Measurements from ENCODE around the gene IFIT1.
"Not testable (repeated sequence)": the region's sequence is repeated elsewhere in the genome, so short reads cannot be mapped to it uniquely, and the experiment has no call there.

The IFIT1 gene

DNA sequence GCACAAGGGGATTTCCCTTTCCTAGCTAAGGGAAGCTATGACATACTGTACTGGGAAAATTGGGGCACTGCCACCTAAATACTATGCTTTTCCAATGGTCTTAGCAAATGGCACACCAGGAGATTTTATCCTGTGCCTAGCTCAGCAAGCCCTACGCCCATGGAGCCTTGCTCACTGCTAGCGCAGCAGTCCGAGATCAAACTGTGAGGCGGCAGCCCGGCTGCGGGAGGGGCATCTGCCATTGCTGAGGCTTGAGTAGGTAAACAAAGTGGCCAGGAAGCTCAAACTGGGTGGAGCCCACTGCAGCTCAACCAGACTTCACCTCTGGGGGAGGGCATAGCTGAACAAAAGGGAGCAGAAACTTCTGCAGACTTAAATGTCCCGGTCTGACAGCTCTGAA, 52.4 kb downstream of the IFIT1 start:
- DNase-seq, result not testable (repeated sequence)

DNA sequence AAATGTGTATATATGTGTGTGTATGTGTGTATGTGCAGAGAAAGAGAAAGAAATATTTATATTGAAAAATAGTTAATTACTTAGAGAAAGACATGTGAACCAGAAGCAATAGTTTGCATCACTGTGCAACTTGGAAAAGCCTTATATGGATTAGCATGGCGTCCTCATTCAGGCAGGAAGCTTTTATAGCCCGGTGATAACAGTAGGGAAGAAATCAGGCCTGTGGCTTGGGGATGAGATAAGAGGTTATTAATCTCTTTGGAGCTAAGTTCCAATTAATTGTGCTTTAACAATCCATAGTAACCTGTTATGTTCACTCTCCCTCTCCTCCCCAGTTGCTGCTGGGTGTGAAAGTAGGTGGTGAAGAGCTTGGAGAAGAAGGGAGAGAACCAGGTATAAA, 58.5 kb downstream of the IFIT1 start:
- no peak for DNase-seq

DNA sequence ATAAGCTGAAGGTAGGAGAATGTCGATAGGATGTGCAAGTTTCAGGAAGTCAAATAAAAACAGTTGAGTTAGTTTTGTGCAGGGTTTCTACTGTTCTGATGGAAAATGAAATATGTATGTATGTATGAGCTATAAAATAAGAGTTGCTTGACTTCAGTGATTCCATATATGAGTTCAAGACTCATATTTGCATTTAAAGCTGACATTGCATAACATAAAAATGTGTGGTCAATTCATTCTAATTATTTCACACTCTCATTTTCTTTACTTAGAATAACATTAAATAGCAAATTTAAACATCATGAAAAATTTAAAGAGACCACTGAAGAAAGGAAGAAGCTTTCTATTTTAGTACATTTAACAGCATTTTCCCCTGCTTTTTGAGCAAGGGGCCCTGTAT, 59.8 kb downstream of the IFIT1 start:
- DNase-seq, result no peak

DNA sequence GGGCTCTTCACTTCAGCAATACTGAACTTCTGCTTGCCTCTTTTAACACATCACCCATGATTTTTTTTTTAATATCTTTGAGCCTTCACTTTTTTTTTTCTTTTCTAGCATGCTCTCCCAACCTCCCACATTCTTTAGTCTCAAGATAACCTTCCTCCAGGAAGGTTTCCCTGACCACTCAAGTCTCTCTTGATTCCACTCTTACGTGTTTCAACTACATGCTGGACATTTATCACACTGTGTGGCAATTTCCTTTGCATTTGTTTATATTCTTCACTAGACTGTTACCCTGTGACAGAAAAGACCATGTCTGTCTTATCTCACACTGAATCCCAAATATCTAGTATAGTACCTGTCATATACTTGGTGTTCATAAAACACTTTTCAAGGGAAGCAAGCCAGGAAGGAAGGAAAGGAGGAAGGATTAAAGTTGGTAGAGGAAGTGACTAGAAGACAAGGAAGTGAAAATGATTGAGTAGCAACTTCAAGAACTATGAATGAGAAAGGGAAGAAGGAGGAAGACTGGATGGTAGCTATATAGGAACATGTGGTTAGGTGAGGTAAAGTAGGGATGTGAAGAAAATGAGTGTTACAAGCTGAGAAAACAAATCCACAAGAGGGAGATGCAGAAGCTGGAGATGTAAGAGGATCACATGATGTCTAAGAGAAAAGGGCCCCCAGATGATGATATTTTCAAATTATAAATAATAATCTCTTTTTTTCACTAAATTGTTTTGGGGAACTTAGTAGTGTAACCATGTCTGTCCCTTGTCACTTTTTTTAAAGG, 62.3 kb downstream of the IFIT1 start:
- no peak for DNase-seq
